HCT116 (cell line): Measurements from ENCODE around the gene SURF6. TPM values are rescaled to one million over a fixed set of nuclear protein-coding genes. Genes with fewer than 3 reads are reported as not detected.

Experiments
- ATAC-seq: fragments of 200-7000 bp; cut with Tn5 transposase; 2 replicates; pipeline ENCODE4 v1.9.1; 2020; ENCODE audit warnings: mild to moderate bottlenecking, moderate library complexity
- BruUV-seq: library from RNA; stranded (reverse); fragments of 400-500 nt; replicated peaks from 2 replicates; lab custom pipeline; 2021; lab: Mats Ljungman, UMichigan
- CTCF ChIA-PET: fragments of 300-600 bp; sonication (Branson Sonifier 250); formaldehyde crosslinking; loops from one replicate; lab custom pipeline; 2021; ENCODE audit warnings: antibody characterized with exemption; lab: Charles Lee
- POLR2A ChIA-PET: fragments of 300-600, 350-600 bp; sonication (Branson Sonifier 250); formaldehyde crosslinking; loops from one replicate; lab custom pipeline; 2021; ENCODE audit warnings: antibody characterized with exemption; lab: Charles Lee
- RAD21 ChIA-PET, 2 experiments: fragments of 300-600 bp; sonication (Branson Sonifier 250); formaldehyde crosslinking; loops; one replicate each; lab custom pipeline; 2023; ENCODE audit warnings: low total read pairs in 2 of 2; ENCODE audit not compliant: uncharacterized antibody in 2 of 2, unreplicated experiment in 2 of 2, low non-redundant PET in 1 of 2; lab: Charles Lee
- DNase-seq: peaks from one replicate; pipeline ENCODE4 v3.0.0-alpha.2; 2010; ENCODE audit warnings: low read depth, low spot score
- H2AFZ ChIP-seq: fragments of 200-600 bp; shearing (Covaris generic), sonication (generic); 2 replicates; pipeline ENCODE4 v1.6.1; 2017; ENCODE audit warnings: low read depth, mixed run types, mixed read lengths, antibody characterized with exemption, low read length; ENCODE audit not compliant: poor library complexity, severe bottlenecking
- H3K27ac ChIP-seq: 2 replicates; pipeline ENCODE4 v1.5.1; 2012; ENCODE audit warnings: low read depth, low read length
- H3K27me3 ChIP-seq: fragments of 200-600 bp; sonication (generic); 2 replicates; pipeline ENCODE4 v1.6.1; 2016; ENCODE audit warnings: mixed run types, low read length, mixed read lengths; ENCODE audit not compliant: insufficient read depth
- H3K36me3 ChIP-seq, 2 experiments: fragments of 200-500 bp in 1 of 2; fragments of 200-600 bp in 1 of 2; sonication (Bioruptor generic) in 1 of 2; sonication (generic) in 1 of 2; 2 replicates each; pipeline versions ENCODE4 v1.5.1 to v1.6.1; 2014 to 2016; ENCODE audit warnings: low read length in 2 of 2, inconsistent platforms in 1 of 2, mixed read lengths in 1 of 2, mixed run types in 1 of 2; ENCODE audit not compliant: insufficient read depth in 2 of 2, control insufficient read depth in 1 of 2
- H3K4me1 ChIP-seq, 2 experiments: fragments of 200-600 bp in 1 of 2; sonication (generic) in 1 of 2; 2 replicates each; pipeline versions ENCODE4 v1.5.1 to v1.6.1; 2012 to 2017; ENCODE audit warnings: low read length in 2 of 2, inconsistent platforms in 1 of 2, mild to moderate bottlenecking in 1 of 2, mixed read lengths in 1 of 2, mixed run types in 1 of 2, moderate library complexity in 1 of 2; ENCODE audit not compliant: insufficient read depth in 2 of 2, control insufficient read depth in 1 of 2
- H3K4me2 ChIP-seq: fragments of 200-600 bp; sonication (generic); 2 replicates; pipeline ENCODE4 v1.6.1; 2017; ENCODE audit warnings: mixed run types, low read length, mixed read lengths
- H3K4me3 ChIP-seq, 2 experiments: fragments of 200-600 bp in 1 of 2; sonication (generic) in 1 of 2; replicated peaks in 1 of 2; 2 replicates each; pipeline ENCODE4 v1.5.1; 2011 to 2016; ENCODE audit warnings: low read length in 2 of 2, control low read depth in 1 of 2, low read depth in 1 of 2, mild to moderate bottlenecking in 1 of 2, mixed read lengths in 1 of 2, mixed run types in 1 of 2
- H3K79me2 ChIP-seq: fragments of 200-600 bp; sonication (generic); 2 replicates; pipeline ENCODE4 v1.6.1; 2017; ENCODE audit warnings: mild to moderate bottlenecking, mixed run types, low read length, moderate library complexity, mixed read lengths; ENCODE audit not compliant: insufficient read depth
- H3K9ac ChIP-seq: fragments of 200-600 bp; sonication (generic); 2 replicates; pipeline ENCODE4 v1.6.1; 2016; ENCODE audit warnings: low read length, mixed read lengths
- H3K9me2 ChIP-seq: fragments of 200-600 bp; sonication (generic), shearing (Covaris generic); 2 replicates; pipeline ENCODE4 v1.6.1; 2017; ENCODE audit warnings: mixed run types, mild to moderate bottlenecking, moderate library complexity; ENCODE audit not compliant: insufficient read depth
- H3K9me3 ChIP-seq, 2 experiments: fragments of 200-500 bp in 1 of 2; fragments of 200-600 bp in 1 of 2; sonication (Bioruptor generic) in 1 of 2; sonication (generic) in 1 of 2; 2 replicates each; pipeline ENCODE4 v1.6.1; 2014 to 2017; ENCODE audit warnings: low read length in 2 of 2, mixed read lengths in 2 of 2, inconsistent platforms in 1 of 2, low read depth in 1 of 2, mild to moderate bottlenecking in 1 of 2, mixed run types in 1 of 2, moderate library complexity in 1 of 2; ENCODE audit not compliant: control insufficient read depth in 1 of 2, insufficient read depth in 1 of 2
- H4K20me1 ChIP-seq: fragments of 200-600 bp; sonication (generic), shearing (Covaris generic); 2 replicates; pipeline ENCODE4 v1.6.1; 2017; ENCODE audit warnings: mixed run types, mild to moderate bottlenecking, moderate library complexity; ENCODE audit not compliant: insufficient read depth
- CEBPB ChIP-seq: IDR thresholded peaks from 2 replicates; pipeline ENCODE4 v1.6.1; 2012; ENCODE audit warnings: low read depth
- EGR1 ChIP-seq: IDR thresholded peaks from 2 replicates; pipeline ENCODE4 v1.6.1; 2012; ENCODE audit warnings: low read depth
- ELF1 ChIP-seq: IDR thresholded peaks from 2 replicates; pipeline ENCODE4 v1.6.1; 2012; ENCODE audit warnings: low read depth, borderline replicate concordance
- EZH2 ChIP-seq: fragments of 200-600 bp; sonication (generic); IDR thresholded peaks from 2 replicates; pipeline ENCODE4 v1.6.1; 2017; ENCODE audit warnings: antibody characterized with exemption, mixed run types
- EZH2phosphoT487 ChIP-seq: fragments of 200-600 bp; IDR thresholded peaks from 2 replicates; pipeline ENCODE4 v1.6.1; 2018; ENCODE audit warnings: antibody characterized with exemption, borderline replicate concordance
- MAX ChIP-seq: IDR thresholded peaks from 2 replicates; pipeline ENCODE4 v1.6.1; 2012
- POLR2A ChIP-seq: IDR thresholded peaks from 2 replicates; pipeline ENCODE4 v1.7.0; 2011; ENCODE audit warnings: borderline replicate concordance; ENCODE audit not compliant: insufficient read depth, insufficient read length; ENCODE audit errors: extremely low read depth
- RAD21 ChIP-seq: IDR thresholded peaks from 2 replicates; pipeline ENCODE4 v1.6.1; 2012; ENCODE audit warnings: low read depth, mild to moderate bottlenecking
- REST ChIP-seq: IDR thresholded peaks from 2 replicates; pipeline ENCODE4 v1.6.1; 2012; ENCODE audit warnings: low read depth
- SIN3A ChIP-seq: IDR thresholded peaks from 2 replicates; pipeline ENCODE4 v1.6.1; 2012; ENCODE audit warnings: low read depth
- SP1 ChIP-seq: IDR thresholded peaks from 2 replicates; pipeline ENCODE4 v1.6.1; 2012; ENCODE audit warnings: low read depth
- SRF ChIP-seq: IDR thresholded peaks from 2 replicates; pipeline ENCODE4 v1.6.1; 2012; ENCODE audit warnings: low read depth
- TCF7L2 ChIP-seq: IDR thresholded peaks from 2 replicates; pipeline ENCODE4 v1.7.0; 2011; ENCODE audit warnings: borderline replicate concordance, inconsistent platforms; ENCODE audit not compliant: insufficient read depth, insufficient read length; ENCODE audit errors: extremely low read depth
- ZFX ChIP-seq: fragments of 450-650 bp; IDR thresholded peaks from 2 replicates; pipeline ENCODE4 v1.6.1; 2017
- intact Hi-C: fragments of 100-400 bp; cut with micrococcal nuclease; formaldehyde crosslinking; loops from 2 replicates; pipeline ENCODE4 v1.10.0; 2022
- total RNA-seq: library from RNA; stranded (reverse); gene quantifications from one replicate; pipeline ENCODE4 v1.2.1, GENCODE V29; 2021; ENCODE audit not compliant: unreplicated experiment
- TF ChIP-seq, protein P1 (sequence below): IDR thresholded peaks from 2 replicates; pipeline ENCODE4 v1.6.1; 2012
- TF ChIP-seq, protein P2 (sequence below): IDR thresholded peaks from 2 replicates; pipeline ENCODE4 v1.6.1; 2011; ENCODE audit warnings: mild to moderate bottlenecking, low read length, moderate library complexity; ENCODE audit not compliant: insufficient replicate concordance; ENCODE audit errors: extremely low read depth

The SURF6 gene
- total RNA-seq, 1 experiment from 2014 or later = 30.1 TPM

DNA sequence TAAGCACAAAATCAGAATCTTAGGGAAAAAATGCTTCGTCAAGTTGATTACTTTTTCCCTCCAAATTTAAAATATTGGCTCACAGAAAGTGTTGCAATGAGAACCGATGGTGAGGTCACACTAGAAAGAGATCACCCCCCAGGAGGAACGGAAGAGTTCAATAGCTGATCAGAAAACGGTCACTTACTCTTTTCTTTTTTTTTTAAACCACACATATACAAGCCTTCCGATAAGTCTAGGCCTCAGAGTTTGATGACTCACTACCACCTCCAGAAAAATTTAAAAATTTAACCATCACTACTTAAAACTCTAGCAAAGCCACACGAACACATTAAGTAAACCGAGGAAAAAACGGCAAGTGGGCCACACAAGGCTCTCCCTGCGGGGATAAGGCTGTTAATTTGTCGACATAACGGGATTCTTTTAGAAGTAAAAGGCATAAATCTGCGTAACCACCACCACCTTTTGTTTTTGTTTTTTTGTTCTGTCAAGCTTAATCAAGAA, 38.7 kb upstream of the SURF6 start (continued):
- no peak for TF ChIP-seq CEBPB
- no peak for TF ChIP-seq ZFX
- TF ChIP-seq POLR2A = no peak
- no peak for TF ChIP-seq SIN3A
- no peak for TF ChIP-seq ELF1
- TF ChIP-seq RAD21 = no peak
- TF ChIP-seq, protein P1, sequence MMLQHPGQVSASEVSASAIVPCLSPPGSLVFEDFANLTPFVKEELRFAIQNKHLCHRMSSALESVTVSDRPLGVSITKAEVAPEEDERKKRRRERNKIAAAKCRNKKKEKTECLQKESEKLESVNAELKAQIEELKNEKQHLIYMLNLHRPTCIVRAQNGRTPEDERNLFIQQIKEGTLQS = no peak
- no peak for TF ChIP-seq EGR1
- no peak for TF ChIP-seq SRF
- TF ChIP-seq, protein P2, sequence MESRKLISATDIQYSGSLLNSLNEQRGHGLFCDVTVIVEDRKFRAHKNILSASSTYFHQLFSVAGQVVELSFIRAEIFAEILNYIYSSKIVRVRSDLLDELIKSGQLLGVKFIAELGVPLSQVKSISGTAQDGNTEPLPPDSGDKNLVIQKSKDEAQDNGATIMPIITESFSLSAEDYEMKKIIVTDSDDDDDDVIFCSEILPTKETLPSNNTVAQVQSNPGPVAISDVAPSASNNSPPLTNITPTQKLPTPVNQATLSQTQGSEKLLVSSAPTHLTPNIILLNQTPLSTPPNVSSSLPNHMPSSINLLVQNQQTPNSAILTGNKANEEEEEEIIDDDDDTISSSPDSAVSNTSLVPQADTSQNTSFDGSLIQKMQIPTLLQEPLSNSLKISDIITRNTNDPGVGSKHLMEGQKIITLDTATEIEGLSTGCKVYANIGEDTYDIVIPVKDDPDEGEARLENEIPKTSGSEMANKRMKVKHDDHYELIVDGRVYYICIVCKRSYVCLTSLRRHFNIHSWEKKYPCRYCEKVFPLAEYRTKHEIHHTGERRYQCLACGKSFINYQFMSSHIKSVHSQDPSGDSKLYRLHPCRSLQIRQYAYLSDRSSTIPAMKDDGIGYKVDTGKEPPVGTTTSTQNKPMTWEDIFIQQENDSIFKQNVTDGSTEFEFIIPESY = no peak

- intact Hi-C loops = no loop called here
- no TSS peak for BruUV-seq
These were observed 36.2 kb upstream of the SURF6 start for GRCh38 chr9:133372144-133372543.

More at GRCh38 chr9:133372144-133372543, 36.2 kb upstream of the SURF6 start:
- no peak overlapping the region for H2AFZ ChIP-seq
- POLR2A ChIA-PET = interaction anchor here (1.4 kb wide), 1 partner anchor 16 kb away, joined by 7 read pairs; the partner anchor contains the start of genes SURF1 and SURF2
- no peak overlapping the region for H3K9ac ChIP-seq
- H3K27ac ChIP-seq = no peak overlapping the region
- no peak overlapping the region for H3K4me2 ChIP-seq
- peaks cover 9% of the 10 kb centered on the region; the same call in 1 of the 2 replicates for H4K20me1 ChIP-seq
- peaks cover 87% of the 10 kb centered on the region for H3K79me2 ChIP-seq
- DNase-seq (no peak), ATAC-seq (no peak)
- no peaks in the 10 kb centered on the region for H3K27me3 ChIP-seq
- no peaks in the 10 kb centered on the region for H3K9me2 ChIP-seq
- peaks cover 9 to 14% of the 10 kb centered on the region in 2 experiments; a peak in 3 of 4 replicates for H3K4me1 ChIP-seq
- RAD21 ChIA-PET = no interaction called here
- peaks cover 11 to 30% of the 10 kb centered on the region in 2 experiments; a peak in 3 of 4 replicates for H3K36me3 ChIP-seq
- H3K9me3 ChIP-seq = no peaks in the 10 kb centered on the region
- H3K4me3 ChIP-seq = no peak overlapping the region
- TF ChIP-seq EZH2 (no peak), EGR1 (no peak), REST (no peak), SRF (no peak), SP1 (no peak), MAX (no peak), TCF7L2 (no peak), EZH2phosphoT487 (no peak)
- TF ChIP-seq, protein P2 = no peak
- TF ChIP-seq, all 23 proteins: peak for 0
- CTCF ChIA-PET = no interaction called here
